Middle frontal gyrus (tissue), 1 donor: Measurements from ENCODE around the gene DOK3.
A peak's percentile ranks its signal among the peaks of the same experiment; 100 is the strongest.

Experiments used
- DNase-seq: peaks from one replicate; pipeline ENCODE4 v3.0.0-alpha.2; 2015; ENCODE audit warnings: low spot score; ENCODE audit errors: extremely low spot score

DOK3 gene

DNA sequence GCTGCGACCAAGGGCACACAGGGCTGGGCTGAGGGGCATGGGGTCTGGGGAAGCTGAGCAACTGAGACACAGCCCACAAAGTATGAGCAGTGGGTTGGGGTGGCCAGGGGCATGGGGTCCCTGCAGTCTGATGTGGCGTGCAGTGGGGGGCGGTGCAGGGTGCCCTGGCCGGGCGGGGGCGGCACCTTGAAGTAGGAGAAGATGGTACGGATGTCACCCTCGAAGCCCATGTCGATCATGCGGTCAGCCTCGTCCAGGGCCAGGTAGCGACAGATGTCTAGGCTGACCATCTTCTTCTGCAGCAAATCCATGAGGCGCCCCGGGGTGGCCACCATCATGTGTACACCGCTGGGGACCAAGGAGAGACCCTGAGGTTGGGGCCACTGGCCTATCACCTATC is 3.9 kb upstream of the DOK3 start:
- DNase-seq, result no peak

- DNase-seq, result no peak
These were observed 3.2 kb upstream of the DOK3 start for GRCh38 chr5:177512736-177513380.

- DNase-seq, result no peak
These were observed 2.4 kb upstream of the DOK3 start for GRCh38 chr5:177511796-177512675.

- no peak for DNase-seq
These were observed 1.6 kb upstream of the DOK3 start for GRCh38 chr5:177511181-177511580.

GRCh38 chr5:177510567-177511053 is 984 bp upstream of the DOK3 start:
- DNase-seq, result no peak

DNA sequence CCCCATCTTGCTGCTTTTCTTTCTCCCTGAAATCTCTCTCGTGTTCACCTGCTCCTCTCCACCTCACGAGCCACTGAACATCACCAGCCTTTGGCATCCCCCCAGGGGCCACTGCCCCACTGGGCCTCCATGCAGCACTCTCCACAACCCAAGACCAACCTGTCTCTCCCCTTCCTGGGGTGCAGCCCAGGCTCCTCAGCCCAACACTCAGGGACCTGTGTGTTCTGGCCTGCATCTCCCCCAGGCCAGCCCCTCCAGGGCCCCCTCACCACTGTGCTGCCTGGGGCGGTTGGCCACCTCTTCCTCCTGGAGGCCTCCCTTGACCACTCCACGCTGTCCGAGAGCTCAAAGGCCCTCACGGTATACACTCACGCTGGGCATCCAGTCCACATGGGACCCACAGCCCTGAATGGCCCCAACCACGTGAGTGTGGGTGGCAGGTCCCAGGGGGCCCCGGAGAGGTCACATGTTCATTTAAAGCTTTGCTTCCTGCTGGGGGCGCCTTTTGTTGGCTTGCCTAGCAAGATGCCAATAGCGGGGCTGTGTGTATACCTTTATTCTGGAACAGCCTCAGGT is 453 bp upstream of the DOK3 start:
- no peak for DNase-seq

DNA sequence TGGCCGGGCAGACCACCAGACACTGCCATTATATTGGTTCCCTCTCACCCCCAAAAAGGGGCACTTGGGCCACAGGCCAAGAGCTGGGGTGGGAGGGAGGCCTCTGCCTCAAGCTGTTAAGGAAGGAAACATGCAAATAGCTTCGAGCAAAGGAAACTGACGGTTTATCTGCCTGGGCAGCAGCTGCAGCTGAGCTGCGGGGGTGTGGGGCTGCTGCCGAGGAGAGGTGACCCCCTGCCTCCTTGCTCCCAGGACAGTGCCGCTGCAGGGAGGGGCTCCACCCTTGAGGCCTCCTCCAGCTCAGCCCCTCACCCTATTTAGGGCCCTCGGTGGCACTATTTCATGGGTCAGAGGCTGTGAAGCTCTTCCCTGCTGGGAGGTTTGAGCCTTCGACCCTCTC is 789 bp downstream of the DOK3 start:
- no peak for DNase-seq

GRCh38 chr5:177508221-177508611 is 1.4 kb downstream of the DOK3 start:
- DNase-seq, result no peak

DNA sequence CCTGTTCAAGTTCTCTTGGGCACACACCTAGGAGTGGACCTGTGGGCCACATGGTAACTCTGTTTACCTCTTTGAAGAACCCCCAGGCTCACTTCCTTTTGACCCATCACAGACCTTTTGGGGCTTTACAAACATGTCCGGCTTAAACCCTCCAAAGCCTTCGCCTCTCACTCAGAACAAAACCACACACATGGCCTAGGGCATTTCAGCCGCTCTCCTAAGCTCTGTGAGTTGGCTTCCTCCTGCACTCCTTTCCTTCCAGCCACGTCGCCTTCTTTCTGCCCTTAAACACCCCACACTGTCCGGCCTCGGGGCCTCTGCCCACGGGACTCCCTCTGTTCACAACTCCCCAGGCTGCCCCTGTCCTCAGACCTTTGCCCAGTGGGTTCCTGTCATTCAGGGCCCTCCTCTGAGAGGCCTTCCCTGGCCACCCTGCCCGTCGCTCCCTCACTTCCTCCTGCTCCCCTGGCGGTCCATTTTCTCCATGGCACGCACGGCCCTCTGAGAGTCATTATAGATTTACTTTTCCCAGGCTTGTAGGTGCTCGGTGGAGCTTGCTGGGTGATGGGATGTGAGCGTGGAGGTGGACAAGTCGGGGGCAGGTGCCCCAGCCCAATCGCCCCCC is 1.9 kb downstream of the DOK3 start:
- DNase-seq, result no peak

DNA sequence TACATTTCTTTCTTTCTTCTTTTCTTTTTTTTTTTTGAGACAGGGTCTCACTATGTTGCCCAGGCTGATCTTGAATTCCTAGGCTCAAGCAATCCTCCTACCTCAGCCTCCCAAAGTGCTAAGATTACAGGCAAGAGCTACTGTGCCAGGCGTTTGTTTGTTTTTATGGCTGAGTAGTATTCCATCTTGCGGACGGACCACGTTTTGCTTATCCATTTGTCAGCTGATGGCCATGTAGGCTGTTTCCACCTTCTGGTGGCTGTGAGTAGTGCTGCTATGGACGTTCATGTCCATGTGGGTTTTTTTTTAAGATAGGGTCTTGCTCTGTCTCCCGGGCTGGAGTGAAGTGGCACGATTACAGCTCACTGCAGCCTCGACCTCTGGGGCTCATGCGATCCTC is 2.5 kb downstream of the DOK3 start:
- no peak for DNase-seq

DNA sequence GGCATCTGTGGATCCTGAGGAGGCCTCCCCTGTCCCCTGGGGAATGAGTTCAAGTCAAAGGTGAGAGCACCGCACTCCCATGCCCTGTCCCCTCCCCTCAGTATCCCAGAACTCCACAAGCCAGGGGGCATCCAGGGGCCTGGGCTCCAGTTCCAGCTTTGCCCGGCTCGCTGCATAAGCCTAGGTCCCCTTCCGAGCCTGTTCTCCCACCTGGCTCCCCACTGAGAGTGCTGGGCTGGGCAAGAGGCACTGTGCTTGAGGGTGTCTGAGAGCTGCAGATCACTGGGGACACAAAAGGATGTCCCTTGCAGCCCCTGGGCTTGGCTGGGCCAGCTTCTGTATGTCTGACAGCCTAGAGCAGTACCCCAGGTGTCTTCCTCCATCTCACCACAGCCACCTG is 4.6 kb downstream of the DOK3 start:
- no peak for DNase-seq

- no peak for DNase-seq
These were observed 5.3 kb downstream of the DOK3 start for GRCh38 chr5:177504086-177505056.

DNA sequence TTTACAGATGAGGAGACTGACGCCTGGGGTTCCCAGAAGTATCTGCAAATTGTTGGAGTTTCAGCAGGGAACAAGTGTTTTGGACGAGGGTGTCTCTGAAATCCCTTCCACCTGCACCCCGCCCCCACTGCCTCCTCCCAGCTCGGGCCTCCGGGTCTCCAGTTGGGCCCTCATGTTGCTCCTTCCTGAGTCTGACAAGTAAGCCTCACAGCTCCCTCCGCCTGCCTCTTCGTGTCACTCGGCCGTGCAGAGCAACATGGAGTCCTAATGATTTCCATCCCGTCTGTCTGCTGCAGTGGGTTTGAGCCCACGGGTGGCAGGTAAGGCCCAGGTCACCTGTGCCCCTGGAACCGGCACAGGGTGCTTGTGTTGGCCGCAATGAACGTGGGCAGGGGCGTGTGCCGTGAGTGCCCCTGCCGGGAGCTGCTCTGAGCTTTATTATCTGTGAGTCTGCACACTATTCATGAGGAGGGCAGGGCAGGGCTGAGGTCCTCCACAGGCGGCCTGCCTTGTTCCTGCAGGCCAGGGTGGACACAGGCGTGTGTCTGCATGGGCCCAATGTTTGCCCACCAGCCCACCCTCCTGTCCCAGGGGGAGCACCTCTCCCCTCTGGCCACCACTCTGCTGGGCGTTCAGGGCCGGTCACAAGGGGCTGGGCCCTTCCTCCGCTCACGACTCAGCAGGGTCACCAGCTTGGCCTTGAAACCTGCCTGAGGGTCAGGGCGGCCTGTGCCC is 6.1 kb downstream of the DOK3 start:
- DNase-seq, result no peak

DNA sequence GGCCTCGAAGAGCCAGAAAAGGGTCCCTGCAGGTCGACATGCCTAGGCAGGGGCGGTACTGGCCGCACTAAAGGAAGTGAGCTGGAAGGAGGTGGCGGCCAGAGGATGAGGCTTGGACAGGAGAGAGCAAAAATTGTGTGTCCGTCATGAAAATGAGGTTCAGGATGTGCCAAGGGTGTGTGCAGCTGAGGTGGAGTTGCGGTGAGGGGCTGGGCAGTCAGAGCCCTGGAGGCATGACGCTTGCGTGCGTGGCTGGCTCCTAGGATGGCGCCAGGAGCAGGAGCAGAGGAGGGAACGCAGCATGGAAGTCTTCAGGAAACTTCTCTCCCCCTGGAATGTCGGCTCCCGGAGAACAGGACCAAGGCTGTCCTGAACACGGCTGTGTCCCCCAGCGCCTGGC is 6.7 kb downstream of the DOK3 start:
- no peak for DNase-seq

DNA sequence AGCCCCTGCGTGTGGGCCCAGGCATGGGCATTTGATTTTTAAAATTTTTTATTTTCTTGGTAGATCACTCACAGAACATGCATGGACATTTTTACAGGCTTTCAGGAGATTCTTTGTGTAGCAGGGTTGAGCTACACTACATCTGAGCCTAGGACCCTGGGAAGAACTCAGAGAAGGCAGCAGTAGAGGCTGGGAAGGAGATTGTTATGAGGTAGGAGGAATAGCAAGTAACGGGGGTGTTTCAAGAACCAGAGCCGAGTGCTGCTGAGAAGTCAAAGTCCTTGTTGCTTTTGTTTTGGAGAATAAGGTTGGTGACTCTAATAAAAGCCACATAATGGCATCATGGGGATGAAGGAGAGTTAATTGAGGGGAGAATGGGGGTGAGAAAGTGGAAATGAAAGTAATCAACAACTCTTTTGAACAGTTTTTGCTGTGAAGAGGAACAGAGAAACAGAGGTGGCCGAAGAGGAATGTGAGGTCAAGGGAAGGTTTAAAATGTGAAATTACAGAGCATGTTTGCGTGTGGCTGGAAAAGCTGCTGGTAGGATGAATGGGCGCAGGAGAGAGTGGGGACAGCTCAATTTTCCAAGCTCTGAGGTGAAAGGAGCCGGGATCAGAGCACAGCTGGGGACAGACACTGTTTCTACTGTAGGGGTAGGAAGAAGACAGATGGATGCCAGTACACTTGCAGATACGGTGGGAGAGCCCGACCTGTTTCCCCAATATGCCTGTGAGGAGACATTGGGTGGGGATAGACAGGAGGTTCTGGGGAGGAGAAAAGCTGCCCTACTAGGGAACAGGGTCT is 7.5 kb downstream of the DOK3 start:
- no peak for DNase-seq

- DNase-seq, result peak; percentile 79
These were observed 8.7 kb downstream of the DOK3 start for GRCh38 chr5:177500685-177501522.

- DNase-seq, result no peak
These were observed 9.8 kb downstream of the DOK3 start for GRCh38 chr5:177499842-177500241.

- no peak for DNase-seq
These were observed 11.4 kb downstream of the DOK3 start for GRCh38 chr5:177498013-177498787.
